ENCODE measurements around the gene CNTRL. TPM values are rescaled to one million over a fixed set of nuclear protein-coding genes. Genes with fewer than 3 reads are reported as not detected.

The CNTRL gene
- polyA plus RNA-seq, 1 experiment: 8.3 TPM

DNA sequence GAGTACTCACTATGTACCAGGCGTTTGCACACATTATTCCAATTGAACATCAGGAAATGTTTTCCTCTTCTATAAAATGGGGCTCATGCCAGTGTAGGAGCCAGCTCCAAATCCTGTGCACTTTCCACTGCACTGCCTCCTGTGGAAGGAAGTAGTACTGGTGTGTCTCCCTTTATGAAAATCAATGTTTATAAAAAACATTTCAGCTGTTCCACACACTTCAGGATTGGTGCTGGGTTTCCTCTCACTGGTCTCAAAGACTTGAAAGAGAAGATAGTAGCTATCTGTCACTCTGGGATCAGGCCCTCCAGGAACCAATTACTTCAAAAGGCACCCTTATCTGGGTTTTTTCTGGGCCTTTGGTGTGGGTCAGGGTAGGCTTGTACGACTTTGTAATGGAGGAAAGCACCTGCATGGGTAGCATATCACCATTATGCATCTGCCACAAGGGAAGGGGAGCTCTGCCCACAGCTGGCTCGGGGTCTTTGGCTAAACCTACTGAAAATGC is 94.4 kb downstream of the CNTRL start:
- no peak overlapping the region for H3K4me3 ChIP-seq (ENCODE audit: low read depth, low read length)
- H3K27me3 ChIP-seq (ENCODE audit: control insufficient read depth, insufficient read depth, low read length): no peaks in the 10 kb centered on the region
- no peaks in the 10 kb centered on the region for H3K9me3 ChIP-seq (ENCODE audit: control insufficient read depth, insufficient read depth, low read length)
- POLR2A ChIA-PET: no interaction called here
- peak; percentile 57 for TF ChIP-seq CTCF (IDR thresholded peaks at IDR 0.05; ENCODE audit: low read depth, low read length)
- CTCF ChIA-PET: interaction anchor here (0.5 to 1.7 kb wide), 5 partner anchors 9 to 32 kb away, joined by 3 to 6 read pairs (median 5); no protein-coding TSS in a partner anchor
- DNase-seq (ENCODE audit: low read depth, low spot score): no peak
- H3K27ac ChIP-seq (ENCODE audit: low read depth, low read length): no peak overlapping the region

DNA sequence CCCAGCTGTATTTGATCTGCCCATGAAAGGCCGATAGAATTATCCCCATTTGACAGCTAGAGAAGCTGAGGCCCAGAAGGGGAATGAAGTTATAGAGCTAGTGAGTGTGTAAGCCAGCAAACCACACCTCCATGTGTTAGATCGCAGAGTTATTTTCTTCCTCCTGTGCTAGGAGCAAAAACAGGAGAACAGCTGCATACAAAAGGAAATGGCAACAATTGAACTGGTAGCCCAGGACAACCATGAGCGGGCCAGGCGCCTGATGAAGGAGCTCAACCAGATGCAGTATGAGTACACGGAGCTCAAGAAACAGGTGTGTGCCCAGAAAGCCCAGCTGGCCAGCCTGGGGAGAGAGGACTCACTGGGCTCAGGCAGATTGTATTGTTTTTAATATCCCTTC is 96.5 kb downstream of the CNTRL start:
- H3K9me3 ChIP-seq (ENCODE audit: control insufficient read depth, insufficient read depth, low read length): no peaks in the 10 kb centered on the region
- POLR2A ChIA-PET: no interaction called here
- no peak for DNase-seq (ENCODE audit: low read depth, low spot score)
- no peak overlapping the region for H3K4me3 ChIP-seq (ENCODE audit: low read depth, low read length)
- CTCF ChIA-PET: interaction anchor here (1.1 kb wide), 1 partner anchor 15 kb away, joined by 4 read pairs; no protein-coding TSS in a partner anchor
- no peak overlapping the region for H3K27ac ChIP-seq (ENCODE audit: low read depth, low read length)
- no peak for TF ChIP-seq CTCF (IDR thresholded peaks at IDR 0.05; ENCODE audit: low read depth, low read length)
- H3K27me3 ChIP-seq (ENCODE audit: control insufficient read depth, insufficient read depth, low read length): no peaks in the 10 kb centered on the region

DNA sequence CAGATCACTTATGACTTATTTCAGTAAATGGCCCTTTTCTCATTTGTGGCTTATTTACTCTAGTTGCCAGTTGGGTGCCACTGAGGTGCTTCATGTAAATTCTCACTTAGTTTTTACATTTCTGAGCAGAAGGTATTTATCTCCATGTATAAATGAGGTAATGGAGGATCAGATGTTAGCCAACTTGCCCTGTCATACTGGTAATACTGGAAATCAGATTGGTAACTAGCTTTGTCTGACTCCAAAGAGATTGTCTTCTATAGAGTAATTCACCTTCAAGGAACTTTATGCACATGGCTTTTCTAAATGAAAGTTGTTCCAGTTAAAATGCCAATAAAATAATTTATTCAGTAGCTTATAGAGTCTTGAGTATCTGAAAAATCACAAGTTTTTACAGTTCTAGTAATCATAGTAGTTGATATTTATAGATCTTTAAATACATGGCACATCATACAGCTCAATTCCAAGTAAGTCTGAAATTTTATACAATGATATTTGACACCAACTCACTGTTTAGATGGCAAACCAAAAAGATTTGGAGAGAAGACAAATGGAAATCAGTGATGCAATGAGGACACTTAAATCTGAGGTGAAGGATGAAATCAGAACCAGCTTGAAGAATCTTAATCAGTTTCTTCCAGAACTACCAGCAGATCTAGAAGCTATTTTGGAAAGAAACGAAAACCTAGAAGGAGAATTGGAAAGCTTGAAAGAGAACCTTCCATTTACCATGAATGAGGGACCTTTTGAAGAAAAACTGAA is 98.2 kb downstream of the CNTRL start:
- Histone ChIP-seq H3K27ac (ENCODE audit: low read depth, low read length) (no peak overlapping the region), H3K4me3 (ENCODE audit: low read depth, low read length) (no peak overlapping the region), H3K27me3 (ENCODE audit: control insufficient read depth, insufficient read depth, low read length) (no peaks in the 10 kb centered on the region), H3K9me3 (ENCODE audit: control insufficient read depth, insufficient read depth, low read length) (no peaks in the 10 kb centered on the region)
- no peak for DNase-seq (ENCODE audit: low read depth, low spot score)
- POLR2A ChIA-PET: no interaction called here
- CTCF ChIA-PET: interaction anchor here (1.1 to 1.4 kb wide), 2 partner anchors 11 to 147 kb away, joined by 3 to 9 read pairs; no protein-coding TSS in a partner anchor
- TF ChIP-seq CTCF (IDR thresholded peaks at IDR 0.05; ENCODE audit: low read depth, low read length): no peak

- POLR2A ChIA-PET: no interaction called here
Observed at GRCh38 chr9:121173501-121173900, 98.7 kb downstream of the CNTRL start.

More at GRCh38 chr9:121173501-121173900, 98.7 kb downstream of the CNTRL start:
- H3K27me3 ChIP-seq (ENCODE audit: control insufficient read depth, insufficient read depth, low read length): no peaks in the 10 kb centered on the region
- no peaks in the 10 kb centered on the region for H3K9me3 ChIP-seq (ENCODE audit: control insufficient read depth, insufficient read depth, low read length)
- TF ChIP-seq CTCF (IDR thresholded peaks at IDR 0.05; ENCODE audit: low read depth, low read length): no peak
- no peak overlapping the region for H3K4me3 ChIP-seq (ENCODE audit: low read depth, low read length)
- CTCF ChIA-PET: interaction anchor here (1.1 to 1.4 kb wide), 2 partner anchors 11 to 146 kb away, joined by 3 to 9 read pairs; no protein-coding TSS in a partner anchor
- no peak for DNase-seq (ENCODE audit: low read depth, low spot score)
- no peak overlapping the region for H3K27ac ChIP-seq (ENCODE audit: low read depth, low read length)
